ENCODE measurements around the gene NDUFS4.

The NDUFS4 gene

GRCh38 chr5:53730943-53731342 lies 170.5 kb downstream of the NDUFS4 start:
- no peaks in the 10 kb centered on the region for H3K9me3 Mint-ChIP-seq
- DNase-seq, result no peak
- no peak overlapping the region for H3K4me3 Mint-ChIP-seq
- no peaks in the 10 kb centered on the region for H3K36me3 Mint-ChIP-seq
- H3K27me3 Mint-ChIP-seq, result no peaks in the 10 kb centered on the region
- CTCF ChIA-PET, result no interaction called here
- H3K4me1 Mint-ChIP-seq, result peaks cover 7% of the 10 kb centered on the region
- no peak overlapping the region for H3K27ac Mint-ChIP-seq
